ENCODE data around the gene BBS7.

DNA sequence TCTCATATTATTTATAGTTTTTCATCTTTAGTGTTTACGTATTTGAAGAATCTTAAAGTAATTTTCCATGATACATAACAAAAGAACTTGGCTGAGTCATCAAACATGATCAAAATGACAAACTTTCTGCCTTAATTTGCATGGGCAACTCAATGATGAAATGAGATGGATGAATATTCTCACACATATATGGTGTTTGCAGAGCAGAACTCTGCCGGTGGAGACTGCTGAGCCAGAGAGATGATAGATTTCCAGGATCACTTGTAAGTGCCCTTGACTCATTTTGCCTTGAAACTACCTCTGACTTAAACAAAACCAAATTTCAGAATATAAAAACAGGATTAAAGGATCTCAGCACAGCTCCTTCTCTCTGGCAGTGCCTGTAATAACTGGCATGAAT lies 43.4 kb upstream of the BBS7 start:
- TF ChIP-seq, protein P1, sequence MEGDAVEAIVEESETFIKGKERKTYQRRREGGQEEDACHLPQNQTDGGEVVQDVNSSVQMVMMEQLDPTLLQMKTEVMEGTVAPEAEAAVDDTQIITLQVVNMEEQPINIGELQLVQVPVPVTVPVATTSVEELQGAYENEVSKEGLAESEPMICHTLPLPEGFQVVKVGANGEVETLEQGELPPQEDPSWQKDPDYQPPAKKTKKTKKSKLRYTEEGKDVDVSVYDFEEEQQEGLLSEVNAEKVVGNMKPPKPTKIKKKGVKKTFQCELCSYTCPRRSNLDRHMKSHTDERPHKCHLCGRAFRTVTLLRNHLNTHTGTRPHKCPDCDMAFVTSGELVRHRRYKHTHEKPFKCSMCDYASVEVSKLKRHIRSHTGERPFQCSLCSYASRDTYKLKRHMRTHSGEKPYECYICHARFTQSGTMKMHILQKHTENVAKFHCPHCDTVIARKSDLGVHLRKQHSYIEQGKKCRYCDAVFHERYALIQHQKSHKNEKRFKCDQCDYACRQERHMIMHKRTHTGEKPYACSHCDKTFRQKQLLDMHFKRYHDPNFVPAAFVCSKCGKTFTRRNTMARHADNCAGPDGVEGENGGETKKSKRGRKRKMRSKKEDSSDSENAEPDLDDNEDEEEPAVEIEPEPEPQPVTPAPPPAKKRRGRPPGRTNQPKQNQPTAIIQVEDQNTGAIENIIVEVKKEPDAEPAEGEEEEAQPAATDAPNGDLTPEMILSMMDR (IDR thresholded peaks at IDR 0.05; ENCODE audit: poor library complexity) = no peak
- TF ChIP-seq EZH2 (IDR thresholded peaks at IDR 0.05; ENCODE audit: borderline replicate concordance) = no peak

All from hepatocyte (in vitro differentiated cells).